PFSK-1 (cell line): ENCODE results near the gene ATG12.

Experiments used
- FOXP2 ChIP-seq: optimal IDR thresholded peaks from 2 replicates; pipeline ENCODE3; 2011; ENCODE audit warnings: borderline replicate concordance, control low read depth, inconsistent platforms; ENCODE audit not compliant: insufficient read depth; ENCODE audit errors: extremely low read length, extremely low read depth
- POLR2AphosphoS5 ChIP-seq: IDR thresholded peaks from 2 replicates; pipeline ENCODE4 v1.6.1; 2012; ENCODE audit warnings: low read depth, mild to moderate bottlenecking, control low read depth, low read length, moderate library complexity
- SIN3A ChIP-seq: IDR thresholded peaks from 2 replicates; pipeline ENCODE4 v1.6.1; 2012; ENCODE audit warnings: mild to moderate bottlenecking, low read length, moderate library complexity, borderline replicate concordance; ENCODE audit not compliant: insufficient read depth
- TAF1 ChIP-seq: IDR thresholded peaks from 2 replicates; pipeline ENCODE4 v1.6.1; 2012; ENCODE audit warnings: low read length, control low read depth, borderline replicate concordance; ENCODE audit not compliant: insufficient read depth
- TF ChIP-seq, protein P1 (sequence below), 2 experiments: IDR thresholded peaks; 2 replicates each; pipeline versions ENCODE4 v1.6.1 to v1.8.0; 2011 to 2012; ENCODE audit warnings: low read depth in 2 of 2, low read length in 2 of 2, control low read depth in 1 of 2, inconsistent platforms in 1 of 2, mild to moderate bottlenecking in 1 of 2, moderate library complexity in 1 of 2; ENCODE audit not compliant: insufficient read depth in 1 of 2

DNA sequence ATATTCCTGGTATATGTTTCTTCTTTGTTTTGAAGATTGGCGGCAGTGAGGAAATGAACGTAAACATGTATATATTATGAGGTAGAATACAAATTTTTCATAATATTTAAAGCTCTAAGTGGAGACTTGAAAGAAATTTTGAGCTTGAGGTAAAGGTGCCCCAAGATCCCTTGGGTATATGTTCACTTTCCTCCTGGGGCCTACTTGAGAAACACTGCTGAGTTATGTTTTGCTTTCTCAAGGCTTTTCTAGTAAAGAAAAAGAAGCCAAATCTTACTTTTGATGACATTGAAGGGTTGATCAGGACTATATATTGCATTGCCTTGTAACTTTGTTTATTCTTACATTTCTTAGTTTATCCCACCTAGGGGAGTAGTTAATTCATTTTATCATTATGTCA lies 31.1 kb upstream of the ATG12 start:
- TF ChIP-seq POLR2AphosphoS5: no peak
- no peak for TF ChIP-seq SIN3A
- TF ChIP-seq, protein P1, sequence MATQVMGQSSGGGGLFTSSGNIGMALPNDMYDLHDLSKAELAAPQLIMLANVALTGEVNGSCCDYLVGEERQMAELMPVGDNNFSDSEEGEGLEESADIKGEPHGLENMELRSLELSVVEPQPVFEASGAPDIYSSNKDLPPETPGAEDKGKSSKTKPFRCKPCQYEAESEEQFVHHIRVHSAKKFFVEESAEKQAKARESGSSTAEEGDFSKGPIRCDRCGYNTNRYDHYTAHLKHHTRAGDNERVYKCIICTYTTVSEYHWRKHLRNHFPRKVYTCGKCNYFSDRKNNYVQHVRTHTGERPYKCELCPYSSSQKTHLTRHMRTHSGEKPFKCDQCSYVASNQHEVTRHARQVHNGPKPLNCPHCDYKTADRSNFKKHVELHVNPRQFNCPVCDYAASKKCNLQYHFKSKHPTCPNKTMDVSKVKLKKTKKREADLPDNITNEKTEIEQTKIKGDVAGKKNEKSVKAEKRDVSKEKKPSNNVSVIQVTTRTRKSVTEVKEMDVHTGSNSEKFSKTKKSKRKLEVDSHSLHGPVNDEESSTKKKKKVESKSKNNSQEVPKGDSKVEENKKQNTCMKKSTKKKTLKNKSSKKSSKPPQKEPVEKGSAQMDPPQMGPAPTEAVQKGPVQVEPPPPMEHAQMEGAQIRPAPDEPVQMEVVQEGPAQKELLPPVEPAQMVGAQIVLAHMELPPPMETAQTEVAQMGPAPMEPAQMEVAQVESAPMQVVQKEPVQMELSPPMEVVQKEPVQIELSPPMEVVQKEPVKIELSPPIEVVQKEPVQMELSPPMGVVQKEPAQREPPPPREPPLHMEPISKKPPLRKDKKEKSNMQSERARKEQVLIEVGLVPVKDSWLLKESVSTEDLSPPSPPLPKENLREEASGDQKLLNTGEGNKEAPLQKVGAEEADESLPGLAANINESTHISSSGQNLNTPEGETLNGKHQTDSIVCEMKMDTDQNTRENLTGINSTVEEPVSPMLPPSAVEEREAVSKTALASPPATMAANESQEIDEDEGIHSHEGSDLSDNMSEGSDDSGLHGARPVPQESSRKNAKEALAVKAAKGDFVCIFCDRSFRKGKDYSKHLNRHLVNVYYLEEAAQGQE (IDR thresholded peaks at IDR 0.05; ENCODE audit: insufficient read depth in 1 of 2, low read depth in 2 of 2, low read length in 2 of 2): no peak
- no peak for TF ChIP-seq TAF1
- TF ChIP-seq FOXP2: no peak
